A673 (cell line): ENCODE data around the gene SLC8A2.

Source experiments
- CTCF ChIP-seq: fragments of 300-800, 200-600 bp; sonication (generic); conservative IDR thresholded peaks from 2 replicates; pipeline ENCODE4 v1.5.1; 2017; ENCODE audit warnings: low read depth, mild to moderate bottlenecking, antibody characterized with exemption, low read length, moderate library complexity, mixed read lengths
- EZH2 ChIP-seq: fragments of 200-600 bp; sonication (generic); IDR thresholded peaks from 2 replicates; pipeline ENCODE4 v1.6.1; 2017; ENCODE audit warnings: borderline replicate concordance, low read depth, mild to moderate bottlenecking, mixed read lengths, antibody characterized with exemption, low read length; ENCODE audit not compliant: poor library complexity, severe bottlenecking

GRCh38 chr19:47483200-47483599 is 11.5 kb upstream of the SLC8A2 start:
- TF ChIP-seq CTCF (no peak), EZH2 (no peak)
